ENCODE data around the gene DDX41. TPM values are rescaled to one million over a fixed set of nuclear protein-coding genes. Genes with fewer than 3 reads are reported as not detected.

DDX41 gene
- polyA plus RNA-seq, 3 donors, result 45.8 to 77.4 (median 77.2) TPM

- 91 to 92% (median 91%) methylated on average over 46 to 47 of the region's 47 CpGs for WGBS, 3 donors
- no peak overlapping the region for H3K27ac ChIP-seq (ENCODE audit: low read depth, low read length)
Observed at GRCh38 chr5:177504086-177505056, 12.4 kb downstream of the DDX41 start.

GRCh38 chr5:177503351-177504085, 13.2 kb downstream of the DDX41 start:
- WGBS, 3 donors, result 86 to 88% (median 87%) methylated on average over 23 to 24 of the region's 24 CpGs
- H3K27ac ChIP-seq (ENCODE audit: low read depth, low read length), result no peak overlapping the region

- no peak overlapping the region for H3K27ac ChIP-seq (ENCODE audit: low read depth, low read length)
- WGBS, 3 donors, result 80 to 83% (median 80%) methylated on average over 16 of the region's 16 CpGs
Observed at GRCh38 chr5:177502886-177503285, 13.9 kb downstream of the DDX41 start.

GRCh38 chr5:177501874-177502678, 14.7 kb downstream of the DDX41 start:
- WGBS, 3 donors, result 61 to 67% (median 66%) methylated on average over 9 of the region's 9 CpGs
- H3K27ac ChIP-seq (ENCODE audit: low read depth, low read length), result no peak overlapping the region

- WGBS, 3 donors, result 19% methylated on average over 10 of the region's 10 CpGs
- H3K27ac ChIP-seq (ENCODE audit: low read depth, low read length), result no peak overlapping the region
Observed at GRCh38 chr5:177500685-177501522, 15.9 kb downstream of the DDX41 start.

GRCh38 chr5:177499842-177500241, 16.9 kb downstream of the DDX41 start:
- 73 to 87% (median 85%) methylated on average over 6 of the region's 6 CpGs for WGBS, 3 donors
- no peak overlapping the region for H3K27ac ChIP-seq (ENCODE audit: low read depth, low read length)

GRCh38 chr5:177498013-177498787, 18.6 kb downstream of the DDX41 start:
- WGBS, 3 donors, result 8 to 12% (median 11%) methylated on average over 48 of the region's 48 CpGs
- no peak overlapping the region for H3K27ac ChIP-seq (ENCODE audit: low read depth, low read length)

GRCh38 chr5:177497292-177498012, 19.3 kb downstream of the DDX41 start, which contains the start of gene PDLIM7:
Gene PDLIM7 (minus strand): TSS chr5:177497604. CDS start chr5:177496512, 1,092 bp downstream.
- 1% methylated on average over 64 to 73 of the region's 73 CpGs for WGBS, 3 donors
- peak within 1 kb of the TSS; percentile 11 for H3K27ac ChIP-seq (ENCODE audit: low read depth, low read length)

GRCh38 chr5:177496727-177497291, 20.0 kb downstream of the DDX41 start:
- no peak overlapping the region for H3K27ac ChIP-seq (ENCODE audit: low read depth, low read length)
- 4 to 5% (median 5%) methylated on average over 14 to 29 of the region's 29 CpGs for WGBS, 3 donors

- WGBS, 3 donors, result 32 to 44% (median 35%) methylated on average over 12 of the region's 12 CpGs
- H3K27ac ChIP-seq (ENCODE audit: low read depth, low read length), result peak overlapping the region; percentile 11
Observed at GRCh38 chr5:177496070-177496726, 20.6 kb downstream of the DDX41 start.

GRCh38 chr5:177495243-177496060, 21.3 kb downstream of the DDX41 start:
- H3K27ac ChIP-seq (ENCODE audit: low read depth, low read length), result no peak overlapping the region
- WGBS, 3 donors, result 54 to 84% (median 57%) methylated on average over 14 of the region's 14 CpGs

GRCh38 chr5:177494346-177495195, 22.2 kb downstream of the DDX41 start:
- WGBS, 3 donors, result 26 to 58% (median 34%) methylated on average over 11 of the region's 11 CpGs
- peak overlapping the region; percentile 76 for H3K27ac ChIP-seq (ENCODE audit: low read depth, low read length)

- WGBS, 3 donors, result 87 to 90% (median 90%) methylated on average over 5 of the region's 5 CpGs
- no peak overlapping the region for H3K27ac ChIP-seq (ENCODE audit: low read depth, low read length)
Observed at GRCh38 chr5:177493795-177494345, 22.9 kb downstream of the DDX41 start.

- H3K27ac ChIP-seq (ENCODE audit: low read depth, low read length), result no peak overlapping the region
- 83 to 91% (median 84%) methylated on average over 7 of the region's 7 CpGs for WGBS, 3 donors
Observed at GRCh38 chr5:177492841-177493240, 23.9 kb downstream of the DDX41 start.
